ENCODE measurements around the gene SLC35E4.
"Not testable (repeated sequence)": the region's sequence is repeated elsewhere in the genome, so short reads cannot be mapped to it uniquely, and the experiment has no call there.

The SLC35E4 gene, protein sequence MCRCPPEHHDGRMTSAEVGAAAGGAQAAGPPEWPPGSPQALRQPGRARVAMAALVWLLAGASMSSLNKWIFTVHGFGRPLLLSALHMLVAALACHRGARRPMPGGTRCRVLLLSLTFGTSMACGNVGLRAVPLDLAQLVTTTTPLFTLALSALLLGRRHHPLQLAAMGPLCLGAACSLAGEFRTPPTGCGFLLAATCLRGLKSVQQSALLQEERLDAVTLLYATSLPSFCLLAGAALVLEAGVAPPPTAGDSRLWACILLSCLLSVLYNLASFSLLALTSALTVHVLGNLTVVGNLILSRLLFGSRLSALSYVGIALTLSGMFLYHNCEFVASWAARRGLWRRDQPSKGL
- 5.2 to 6.6 (median 6.1) reads per million in 3 donors for total RNA-seq

DNA sequence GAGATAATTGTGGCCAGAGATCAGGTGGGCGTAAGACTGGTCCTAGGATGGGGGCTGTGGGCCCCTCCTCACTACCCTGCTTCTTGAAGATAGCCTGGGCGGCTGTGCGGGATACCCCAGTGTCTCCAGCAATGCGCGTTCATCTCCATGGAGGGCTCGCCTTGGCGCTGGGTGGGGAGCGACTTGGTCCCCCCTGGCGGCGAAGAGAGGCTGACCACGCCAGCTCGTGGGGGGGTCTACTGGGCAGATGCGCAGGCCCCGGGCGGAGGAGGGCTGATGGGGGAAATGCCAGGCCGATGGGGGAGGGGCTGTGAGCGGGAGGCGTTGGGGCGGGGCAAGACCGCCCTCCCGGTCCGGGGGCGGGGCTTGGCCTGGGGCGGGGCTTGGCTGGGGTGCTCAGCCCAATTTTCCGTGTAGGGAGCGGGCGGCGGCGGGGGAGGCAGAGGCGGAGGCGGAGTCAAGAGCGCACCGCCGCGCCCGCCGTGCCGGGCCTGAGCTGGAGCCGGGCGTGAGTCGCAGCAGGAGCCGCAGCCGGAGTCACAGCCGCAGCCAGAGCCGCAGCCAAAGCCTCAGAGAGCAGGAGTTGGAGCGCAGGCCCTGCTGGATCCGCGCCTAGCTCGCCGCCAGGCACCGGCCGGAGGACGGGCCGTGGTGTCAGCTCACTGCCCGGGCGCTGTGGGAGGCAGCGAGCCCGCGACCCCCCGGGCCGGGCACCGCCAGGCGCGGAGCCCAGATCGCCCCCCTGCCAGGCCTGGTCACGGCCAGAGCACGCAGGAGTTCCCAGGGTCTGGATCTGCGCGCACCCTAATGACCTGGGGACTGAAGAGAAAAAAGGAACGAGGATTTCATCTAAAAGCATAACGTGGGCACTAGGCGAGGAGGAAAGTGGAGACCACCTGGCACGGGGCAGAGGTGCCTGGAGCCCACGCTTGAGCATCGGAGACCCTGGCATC, at the start of gene SLC35E4:
SLC35E4 (plus strand) TSS at position 509 of the 953 bp plus-strand sequence. CDS start 670 bp downstream, outside the sequence.
- H3K27me3 ChIP-seq (replicated peaks; ENCODE audit: control insufficient read depth, insufficient read depth, low read length, poor library complexity, severe bottlenecking), result no peaks in the 10 kb centered on the region

GRCh38 chr22:30586414-30586813, 49.2 kb upstream of the SLC35E4 start:
- H3K27ac ChIP-seq (ENCODE audit: insufficient read depth, low read length, poor library complexity, severe bottlenecking), result no peak overlapping the region
- DNase-seq, result no peak
- peaks cover 9% of the 10 kb centered on the region for H3K4me1 ChIP-seq (ENCODE audit: control insufficient read depth, insufficient read depth, low read length, poor library complexity, severe bottlenecking)
- H3K36me3 ChIP-seq (ENCODE audit: control insufficient read depth, insufficient read depth, low read length), result peaks cover 76% of the 10 kb centered on the region
- no peak overlapping the region for H3K4me3 ChIP-seq (ENCODE audit: insufficient read depth, low read depth, low read length, poor library complexity, severe bottlenecking)
- H3K9me3 ChIP-seq (ENCODE audit: control insufficient read depth, low read length), result no peaks in the 10 kb centered on the region
- no peaks in the 10 kb centered on the region for H3K27me3 ChIP-seq (replicated peaks; ENCODE audit: control insufficient read depth, insufficient read depth, low read length, poor library complexity, severe bottlenecking)

More for the DNA sequence above, at the start of gene SLC35E4:
- Histone ChIP-seq H3K27ac (ENCODE audit: insufficient read depth, low read length, poor library complexity, severe bottlenecking) (peak within 1 kb of the TSS; percentile 76), H3K9me3 (ENCODE audit: control insufficient read depth, low read length) (no peaks in the 10 kb centered on the region), H3K4me3 (ENCODE audit: insufficient read depth, low read depth, low read length, poor library complexity, severe bottlenecking) (peak within 1 kb of the TSS; percentile 73), H3K4me1 (ENCODE audit: control insufficient read depth, insufficient read depth, low read length, poor library complexity, severe bottlenecking) (peaks cover 19% of the 10 kb centered on the region), H3K36me3 (ENCODE audit: control insufficient read depth, insufficient read depth, low read length) (no peaks in the 10 kb centered on the region)
- peak; percentile 88 to 95 (median 94) for DNase-seq

DNA sequence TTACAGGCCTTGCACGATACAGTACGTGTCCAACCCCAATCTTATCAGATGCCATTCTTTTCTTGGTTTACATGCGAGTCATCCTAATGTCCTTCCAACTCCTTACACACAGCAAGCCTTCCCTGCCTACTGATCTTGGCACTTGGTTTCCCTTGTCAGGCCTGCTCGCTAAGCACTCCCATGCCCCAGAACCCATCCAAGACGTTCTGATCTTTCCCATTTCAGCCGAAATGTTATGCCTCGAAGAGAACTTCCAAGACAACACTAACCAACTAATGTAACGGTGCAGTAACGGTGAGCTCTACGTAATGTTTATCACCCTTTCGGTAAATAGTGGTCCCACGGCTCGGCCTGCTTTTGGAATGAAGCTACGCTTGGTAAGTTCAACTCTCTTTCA, 44.4 kb upstream of the SLC35E4 start:
- no peak for DNase-seq
- Histone ChIP-seq H3K36me3 (ENCODE audit: control insufficient read depth, insufficient read depth, low read length) (peaks cover 31% of the 10 kb centered on the region), H3K27me3 (replicated peaks; ENCODE audit: control insufficient read depth, insufficient read depth, low read length, poor library complexity, severe bottlenecking) (peaks cover 6% of the 10 kb centered on the region), H3K27ac (ENCODE audit: insufficient read depth, low read length, poor library complexity, severe bottlenecking) (peak overlapping the region; percentile 94), H3K4me3 (ENCODE audit: insufficient read depth, low read depth, low read length, poor library complexity, severe bottlenecking) (peak overlapping the region; percentile 65), H3K4me1 (ENCODE audit: control insufficient read depth, insufficient read depth, low read length, poor library complexity, severe bottlenecking) (peaks cover 10% of the 10 kb centered on the region), H3K9me3 (ENCODE audit: control insufficient read depth, low read length) (no peaks in the 10 kb centered on the region)

DNA sequence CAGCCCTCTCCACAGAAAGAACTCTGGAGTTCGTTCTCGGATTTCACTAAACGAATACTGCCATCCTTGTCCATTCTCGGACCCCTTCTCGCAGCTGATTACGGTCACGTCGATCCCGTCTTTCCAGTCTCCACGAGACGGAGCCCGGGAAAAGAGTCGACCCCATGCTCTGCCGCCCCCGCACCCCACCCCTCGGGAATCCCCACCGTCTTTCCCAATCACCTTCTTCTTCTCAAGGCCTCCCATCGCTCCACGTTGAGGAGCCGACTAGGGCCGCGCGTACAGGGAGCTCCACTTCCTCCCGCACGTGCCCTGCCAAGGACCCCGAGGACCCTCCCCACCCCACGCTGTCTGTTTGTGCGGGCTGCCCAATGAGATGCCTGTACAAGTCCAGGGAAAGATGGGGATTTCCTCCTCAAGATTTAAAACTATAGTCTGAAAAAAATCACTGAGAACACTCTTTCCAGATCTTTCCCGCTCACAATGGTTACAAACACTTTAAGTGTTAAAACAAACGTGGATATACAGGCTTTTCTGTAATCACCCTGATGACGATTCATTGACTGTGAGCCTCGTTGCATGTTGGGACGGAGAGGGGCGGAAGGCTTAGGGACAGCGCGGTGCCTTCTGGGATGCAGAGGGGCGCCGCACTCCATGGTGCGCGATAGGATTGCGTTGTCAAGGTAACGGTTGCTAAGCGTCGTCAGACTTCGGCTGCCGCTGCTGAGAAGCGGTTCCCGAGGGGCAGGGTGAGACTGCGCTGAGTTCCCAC, 43.8 kb upstream of the SLC35E4 start, which contains the start of gene PES1:
PES1 (minus strand) TSS at position 323 of the 772 bp plus-strand sequence; CDS start at position 246, 77 bp downstream.
- Histone ChIP-seq H3K36me3 (ENCODE audit: control insufficient read depth, insufficient read depth, low read length) (peaks cover 25% of the 10 kb centered on the region), H3K4me3 (ENCODE audit: insufficient read depth, low read depth, low read length, poor library complexity, severe bottlenecking) (peak within 1 kb of the TSS; percentile 65), H3K27ac (ENCODE audit: insufficient read depth, low read length, poor library complexity, severe bottlenecking) (peak within 1 kb of the TSS; percentile 94), H3K4me1 (ENCODE audit: control insufficient read depth, insufficient read depth, low read length, poor library complexity, severe bottlenecking) (peaks cover 10% of the 10 kb centered on the region), H3K27me3 (replicated peaks; ENCODE audit: control insufficient read depth, insufficient read depth, low read length, poor library complexity, severe bottlenecking) (peaks cover 6% of the 10 kb centered on the region), H3K9me3 (ENCODE audit: control insufficient read depth, low read length) (no peaks in the 10 kb centered on the region)
- DNase-seq, result peak; percentile 91 to 92 (median 92)

DNA sequence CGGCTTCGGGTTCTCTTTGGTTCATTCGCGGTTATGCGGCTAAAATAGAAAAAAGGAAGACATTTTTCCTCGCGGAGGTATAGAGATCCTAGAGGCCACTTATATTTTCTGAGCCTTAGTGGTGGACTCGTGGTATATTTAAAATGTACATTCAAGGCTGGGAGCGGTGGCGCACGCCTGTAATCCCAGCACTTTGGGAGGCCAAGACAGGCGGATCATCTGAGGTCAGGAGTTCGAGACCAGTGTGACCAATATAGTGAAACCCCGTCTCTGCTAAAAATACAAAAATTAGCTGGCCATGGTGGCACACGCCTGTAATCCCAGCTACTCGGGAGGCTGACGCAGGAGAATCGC, 43.2 kb upstream of the SLC35E4 start:
- not testable (repeated sequence) for H3K4me3 ChIP-seq (ENCODE audit: insufficient read depth, low read depth, low read length, poor library complexity, severe bottlenecking)

GRCh38 chr22:30596199-30596598, 39.4 kb upstream of the SLC35E4 start:
- Histone ChIP-seq H3K4me1 (ENCODE audit: control insufficient read depth, insufficient read depth, low read length, poor library complexity, severe bottlenecking) (peaks cover 4% of the 10 kb centered on the region), H3K36me3 (ENCODE audit: control insufficient read depth, insufficient read depth, low read length) (no peaks in the 10 kb centered on the region), H3K27ac (ENCODE audit: insufficient read depth, low read length, poor library complexity, severe bottlenecking) (no peak overlapping the region), H3K27me3 (replicated peaks; ENCODE audit: control insufficient read depth, insufficient read depth, low read length, poor library complexity, severe bottlenecking) (peaks cover 6% of the 10 kb centered on the region), H3K4me3 (ENCODE audit: insufficient read depth, low read depth, low read length, poor library complexity, severe bottlenecking) (no peak overlapping the region), H3K9me3 (ENCODE audit: control insufficient read depth, low read length) (no peaks in the 10 kb centered on the region)
- no peak for DNase-seq

More for the DNA sequence above, 43.2 kb upstream of the SLC35E4 start:
- peaks cover 19% of the 10 kb centered on the region for H3K36me3 ChIP-seq (ENCODE audit: control insufficient read depth, insufficient read depth, low read length)
- H3K9me3 ChIP-seq (ENCODE audit: control insufficient read depth, low read length); H3K27me3 ChIP-seq (replicated peaks; ENCODE audit: control insufficient read depth, insufficient read depth, low read length, poor library complexity, severe bottlenecking); DNase-seq; H3K27ac ChIP-seq (ENCODE audit: insufficient read depth, low read length, poor library complexity, severe bottlenecking): not testable (repeated sequence)
- peaks cover 10% of the 10 kb centered on the region for H3K4me1 ChIP-seq (ENCODE audit: control insufficient read depth, insufficient read depth, low read length, poor library complexity, severe bottlenecking)

DNA sequence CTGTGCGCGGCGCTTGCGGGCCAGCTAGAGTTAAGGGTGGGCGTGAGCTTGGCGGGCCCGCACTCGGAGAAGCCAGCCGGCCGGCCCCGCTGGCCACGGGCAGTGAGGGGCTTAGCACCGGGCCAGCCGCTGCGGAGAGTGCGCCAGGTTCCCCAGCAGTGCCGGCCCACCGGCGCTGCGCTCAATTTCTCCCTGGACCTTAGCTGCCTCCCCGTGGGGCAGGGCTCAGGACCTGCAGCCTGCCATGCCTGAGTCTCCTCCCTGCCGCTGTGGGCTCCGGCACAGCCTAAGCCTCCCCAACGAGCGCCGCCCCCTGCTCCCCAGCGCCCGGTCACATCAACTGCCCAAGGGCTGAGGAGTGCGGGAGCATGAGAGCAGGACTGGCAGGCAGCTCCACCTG, 38.7 kb upstream of the SLC35E4 start:
- no peak overlapping the region for H3K27ac ChIP-seq (ENCODE audit: insufficient read depth, low read length, poor library complexity, severe bottlenecking)
- H3K27me3 ChIP-seq (replicated peaks; ENCODE audit: control insufficient read depth, insufficient read depth, low read length, poor library complexity, severe bottlenecking), result peaks cover 6% of the 10 kb centered on the region
- H3K4me1 ChIP-seq (ENCODE audit: control insufficient read depth, insufficient read depth, low read length, poor library complexity, severe bottlenecking), result no peaks in the 10 kb centered on the region
- no peak overlapping the region for H3K4me3 ChIP-seq (ENCODE audit: insufficient read depth, low read depth, low read length, poor library complexity, severe bottlenecking)
- DNase-seq, result no peak
- no peaks in the 10 kb centered on the region for H3K9me3 ChIP-seq (ENCODE audit: control insufficient read depth, low read length)
- H3K36me3 ChIP-seq (ENCODE audit: control insufficient read depth, insufficient read depth, low read length), result no peaks in the 10 kb centered on the region

GRCh38 chr22:30598986-30599385, 36.6 kb upstream of the SLC35E4 start:
- H3K27ac ChIP-seq (ENCODE audit: insufficient read depth, low read length, poor library complexity, severe bottlenecking), result no peak overlapping the region
- H3K27me3 ChIP-seq (replicated peaks; ENCODE audit: control insufficient read depth, insufficient read depth, low read length, poor library complexity, severe bottlenecking), result no peaks in the 10 kb centered on the region
- H3K36me3 ChIP-seq (ENCODE audit: control insufficient read depth, insufficient read depth, low read length), result no peaks in the 10 kb centered on the region
- H3K9me3 ChIP-seq (ENCODE audit: control insufficient read depth, low read length), result no peaks in the 10 kb centered on the region
- no peak overlapping the region for H3K4me3 ChIP-seq (ENCODE audit: insufficient read depth, low read depth, low read length, poor library complexity, severe bottlenecking)
- DNase-seq, result no peak
- no peaks in the 10 kb centered on the region for H3K4me1 ChIP-seq (ENCODE audit: control insufficient read depth, insufficient read depth, low read length, poor library complexity, severe bottlenecking)

DNA sequence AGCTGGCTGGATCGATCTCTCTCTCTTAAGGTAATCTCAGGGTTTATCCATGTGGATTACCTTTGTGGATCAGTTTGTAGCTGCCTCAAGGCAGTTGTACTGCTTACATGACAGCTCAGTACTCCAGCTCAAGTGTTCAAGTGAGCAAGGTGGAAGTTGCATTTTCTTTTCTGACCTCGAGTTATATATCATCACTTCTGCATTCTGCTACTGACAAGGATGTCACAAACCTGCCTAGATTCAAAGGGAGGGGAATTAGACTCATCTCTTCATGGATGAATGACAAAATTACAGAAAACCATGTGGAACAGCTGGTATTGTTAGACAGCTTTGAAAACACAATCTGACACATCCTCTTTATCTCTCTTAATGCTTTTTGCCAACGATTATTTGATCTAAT, 34.7 kb upstream of the SLC35E4 start:
- Histone ChIP-seq H3K9me3 (ENCODE audit: control insufficient read depth, low read length) (no peaks in the 10 kb centered on the region), H3K4me3 (ENCODE audit: insufficient read depth, low read depth, low read length, poor library complexity, severe bottlenecking) (no peak overlapping the region), H3K4me1 (ENCODE audit: control insufficient read depth, insufficient read depth, low read length, poor library complexity, severe bottlenecking) (no peaks in the 10 kb centered on the region), H3K36me3 (ENCODE audit: control insufficient read depth, insufficient read depth, low read length) (no peaks in the 10 kb centered on the region), H3K27me3 (replicated peaks; ENCODE audit: control insufficient read depth, insufficient read depth, low read length, poor library complexity, severe bottlenecking) (no peaks in the 10 kb centered on the region), H3K27ac (ENCODE audit: insufficient read depth, low read length, poor library complexity, severe bottlenecking) (no peak overlapping the region)
- no peak for DNase-seq
